ENCODE results near the gene ACTR2. TPM values are rescaled to one million over a fixed set of nuclear protein-coding genes. Genes with fewer than 3 reads are reported as not detected.
A peak's percentile ranks its signal among the peaks of the same experiment; 100 is the strongest.

The ACTR2 gene
- total and polyA plus RNA-seq, 2 of the 13 experiments (the other 11 are each of a cell fraction or from before 2014, with no cell fraction given): 51.2 to 100 TPM

GRCh38 chr2:65186872-65187851 lies 40.5 kb upstream of the ACTR2 start (continued):
- peak; percentile 36; the same call in 1 of the 2 replicates for TF ChIP-seq NFKB2 (CRISPR knock-in tag; IDR thresholded peaks at IDR 0.05; ENCODE audit: borderline replicate concordance)
- no peak for TF ChIP-seq EHMT2 (IDR thresholded peaks at IDR 0.05; ENCODE audit: borderline replicate concordance, low read depth, low read length)
- peak; percentile 58; the same call in 1 of the 2 replicates for TF ChIP-seq BRD4 (CRISPR knock-in tag; IDR thresholded peaks at IDR 0.05)
- no peak for TF ChIP-seq KDM3A (CRISPR knock-in tag; IDR thresholded peaks at IDR 0.05; ENCODE audit: low read depth)
- TF ChIP-seq ZNF709 (CRISPR knock-in tag; IDR thresholded peaks at IDR 0.05): 0 out of 2 replicates have a peak, but pooled peaks have one; percentile 26
- TF ChIP-seq, protein P1, sequence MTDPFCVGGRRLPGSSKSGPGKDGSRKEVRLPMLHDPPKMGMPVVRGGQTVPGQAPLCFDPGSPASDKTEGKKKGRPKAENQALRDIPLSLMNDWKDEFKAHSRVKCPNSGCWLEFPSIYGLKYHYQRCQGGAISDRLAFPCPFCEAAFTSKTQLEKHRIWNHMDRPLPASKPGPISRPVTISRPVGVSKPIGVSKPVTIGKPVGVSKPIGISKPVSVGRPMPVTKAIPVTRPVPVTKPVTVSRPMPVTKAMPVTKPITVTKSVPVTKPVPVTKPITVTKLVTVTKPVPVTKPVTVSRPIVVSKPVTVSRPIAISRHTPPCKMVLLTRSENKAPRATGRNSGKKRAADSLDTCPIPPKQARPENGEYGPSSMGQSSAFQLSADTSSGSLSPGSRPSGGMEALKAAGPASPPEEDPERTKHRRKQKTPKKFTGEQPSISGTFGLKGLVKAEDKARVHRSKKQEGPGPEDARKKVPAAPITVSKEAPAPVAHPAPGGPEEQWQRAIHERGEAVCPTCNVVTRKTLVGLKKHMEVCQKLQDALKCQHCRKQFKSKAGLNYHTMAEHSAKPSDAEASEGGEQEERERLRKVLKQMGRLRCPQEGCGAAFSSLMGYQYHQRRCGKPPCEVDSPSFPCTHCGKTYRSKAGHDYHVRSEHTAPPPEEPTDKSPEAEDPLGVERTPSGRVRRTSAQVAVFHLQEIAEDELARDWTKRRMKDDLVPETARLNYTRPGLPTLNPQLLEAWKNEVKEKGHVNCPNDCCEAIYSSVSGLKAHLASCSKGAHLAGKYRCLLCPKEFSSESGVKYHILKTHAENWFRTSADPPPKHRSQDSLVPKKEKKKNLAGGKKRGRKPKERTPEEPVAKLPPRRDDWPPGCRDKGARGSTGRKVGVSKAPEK (CRISPR knock-in tag; IDR thresholded peaks at IDR 0.05; ENCODE audit: borderline replicate concordance): peak; percentile 96; the same call in 1 of the 2 replicates
- peak; percentile 43 for TF ChIP-seq PAXIP1 (CRISPR knock-in tag; conservative IDR thresholded peaks at IDR 0.05)
- TF ChIP-seq ZNF101 (CRISPR knock-in tag; IDR thresholded peaks at IDR 0.05; ENCODE audit: borderline replicate concordance, low read depth): no peak
- TF ChIP-seq ESRRA (CRISPR knock-in tag; IDR thresholded peaks at IDR 0.05; ENCODE audit: low read depth): no peak
- TF ChIP-seq ZNF292 (CRISPR knock-in tag; IDR thresholded peaks at IDR 0.05; ENCODE audit: borderline replicate concordance, low read depth): peak; percentile 82; the same call in 1 of the 2 replicates
- peak; percentile 9; the same call in 1 of the 2 replicates for TF ChIP-seq GABPB1 (CRISPR knock-in tag; IDR thresholded peaks at IDR 0.05)
- TF ChIP-seq SRY (CRISPR knock-in tag; IDR thresholded peaks at IDR 0.05): 0 out of 2 replicates have a peak, but pooled peaks have one; percentile 39
- no peak for TF ChIP-seq ZNF839 (CRISPR knock-in tag; IDR thresholded peaks at IDR 0.05; ENCODE audit: borderline replicate concordance)
- peak; percentile 46 for TF ChIP-seq ELF1 (CRISPR knock-in tag; IDR thresholded peaks at IDR 0.05)
- peak; percentile 79 for TF ChIP-seq GATAD2A (CRISPR knock-in tag; IDR thresholded peaks at IDR 0.05)
- 0 out of 2 replicates have a peak, but pooled peaks have one; percentile 14 for TF ChIP-seq HHEX (CRISPR knock-in tag; IDR thresholded peaks at IDR 0.05)
- TF ChIP-seq RORA (CRISPR knock-in tag; IDR thresholded peaks at IDR 0.05): no peak
- TF ChIP-seq CENPX (CRISPR knock-in tag; IDR thresholded peaks at IDR 0.05): no peak
- TF ChIP-seq ZNF331 (CRISPR knock-in tag; IDR thresholded peaks at IDR 0.05): peak; percentile 45; the same call in 1 of the 2 replicates
- TF ChIP-seq HNRNPL (IDR thresholded peaks at IDR 0.05; ENCODE audit: low read depth, low read length): no peak
- no peak for TF ChIP-seq TCF12 (IDR thresholded peaks at IDR 0.05)
- no peak for TF ChIP-seq TCF12 (CRISPR knock-in tag; IDR thresholded peaks at IDR 0.05)
- no peak for TF ChIP-seq BCL6 (CRISPR knock-in tag; IDR thresholded peaks at IDR 0.05)
- TF ChIP-seq IRF2 (CRISPR knock-in tag; IDR thresholded peaks at IDR 0.05): peak; percentile 45; the same call in 1 of the 2 replicates

Data from HepG2 (cell line).